ENCODE measurements around the gene HOXA5.
A peak's percentile ranks its signal among the peaks of the same experiment; 100 is the strongest.

The HOXA5 gene

DNA sequence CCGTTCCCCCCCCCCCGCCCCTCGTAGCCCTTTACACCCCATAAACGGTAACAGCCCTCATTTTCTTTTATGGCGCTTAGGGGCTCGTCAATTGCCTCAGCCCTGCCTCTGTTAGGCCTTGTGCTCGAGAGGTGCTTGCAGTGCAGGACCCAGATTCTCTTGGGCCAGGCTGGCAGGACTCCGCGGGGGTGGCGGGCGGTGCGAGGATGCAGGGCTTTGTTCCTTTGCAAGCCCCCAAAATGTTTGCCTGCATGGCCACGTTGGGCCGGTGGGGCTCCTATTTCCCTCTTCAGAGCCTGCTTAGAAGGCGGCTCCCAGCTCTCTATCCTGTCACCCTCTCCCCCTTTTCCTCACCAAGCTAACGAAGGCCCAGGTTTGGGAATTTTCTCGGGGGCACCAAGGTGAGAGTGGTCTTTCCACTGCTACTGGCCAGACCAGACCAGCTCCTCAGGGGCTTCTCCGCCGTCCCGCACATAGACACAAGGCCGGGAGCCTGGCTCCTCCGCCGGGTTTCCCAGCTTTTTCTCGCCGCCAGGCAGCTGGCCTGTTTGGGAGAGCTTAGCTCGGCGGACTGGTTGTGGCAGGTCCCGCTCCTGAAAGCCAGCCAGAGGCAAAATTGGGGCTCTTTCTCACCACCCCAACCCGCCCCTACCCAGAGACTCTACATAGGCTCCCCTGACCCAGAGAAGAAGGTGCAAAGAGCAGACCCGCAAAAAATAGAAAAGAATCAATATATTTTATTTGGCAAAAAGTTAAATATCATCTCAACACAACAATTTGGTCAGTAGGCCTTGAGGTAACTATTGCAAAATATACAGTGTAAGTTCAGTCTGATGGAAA, 18.5 kb upstream of the HOXA5 start:
- Histone ChIP-seq H3K9me3 (ENCODE audit: control insufficient read depth, insufficient read depth, low read depth, low read length) (no peaks in the 10 kb centered on the region), H3K4me1 (ENCODE audit: control insufficient read depth, insufficient read depth, low read length) (peaks cover 12% of the 10 kb centered on the region), H3K27ac (ENCODE audit: extremely low read depth, low read depth, low read length) (peak overlapping the region; percentile 100), H3K36me3 (ENCODE audit: control insufficient read depth in 2 of 2, insufficient read depth in 1 of 2, low read length in 2 of 2) (peaks cover 18 to 25% of the 10 kb centered on the region in 2 experiments), H3K4me3 (ENCODE audit: low read depth, low read length) (peak overlapping the region; percentile 76)
- ChIA-PET POLR2A (interaction anchor here (0.8 to 4.1 kb wide), 17 partner anchors 8 to 1305 kb away, joined by 3 to 42 read pairs (median 6); partner anchors contain the start of genes HOXA11, HOXA3 and HOXA6), CTCF (interaction anchor here (0.5 to 3.7 kb wide), 21 partner anchors 8 to 1299 kb away, joined by 3 to 50 read pairs (median 5); partner anchors contain the start of genes HOXA5 and HOXA6)
- no peak for TF ChIP-seq ZNF837 (tag by site-specific recombination; IDR thresholded peaks at IDR 0.05)
- TF ChIP-seq ZNF37A (tag by site-specific recombination; IDR thresholded peaks at IDR 0.05): no peak
- TF ChIP-seq ZNF174 (tag by site-specific recombination; IDR thresholded peaks at IDR 0.05): no peak
- TF ChIP-seq ZNF302 (tag by site-specific recombination; IDR thresholded peaks at IDR 0.05; ENCODE audit: low read depth): no peak
- TF ChIP-seq ZNF658 (tag by site-specific recombination; IDR thresholded peaks at IDR 0.05): no peak
- TF ChIP-seq, protein P1, sequence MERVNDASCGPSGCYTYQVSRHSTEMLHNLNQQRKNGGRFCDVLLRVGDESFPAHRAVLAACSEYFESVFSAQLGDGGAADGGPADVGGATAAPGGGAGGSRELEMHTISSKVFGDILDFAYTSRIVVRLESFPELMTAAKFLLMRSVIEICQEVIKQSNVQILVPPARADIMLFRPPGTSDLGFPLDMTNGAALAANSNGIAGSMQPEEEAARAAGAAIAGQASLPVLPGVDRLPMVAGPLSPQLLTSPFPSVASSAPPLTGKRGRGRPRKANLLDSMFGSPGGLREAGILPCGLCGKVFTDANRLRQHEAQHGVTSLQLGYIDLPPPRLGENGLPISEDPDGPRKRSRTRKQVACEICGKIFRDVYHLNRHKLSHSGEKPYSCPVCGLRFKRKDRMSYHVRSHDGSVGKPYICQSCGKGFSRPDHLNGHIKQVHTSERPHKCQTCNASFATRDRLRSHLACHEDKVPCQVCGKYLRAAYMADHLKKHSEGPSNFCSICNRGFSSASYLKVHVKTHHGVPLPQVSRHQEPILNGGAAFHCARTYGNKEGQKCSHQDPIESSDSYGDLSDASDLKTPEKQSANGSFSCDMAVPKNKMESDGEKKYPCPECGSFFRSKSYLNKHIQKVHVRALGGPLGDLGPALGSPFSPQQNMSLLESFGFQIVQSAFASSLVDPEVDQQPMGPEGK (tag by site-specific recombination; IDR thresholded peaks at IDR 0.05): peak; percentile 20; the same call in 1 of the 2 replicates
- peak; percentile 7; the same call in 1 of the 2 replicates for TF ChIP-seq ZSCAN30 (tag by site-specific recombination; IDR thresholded peaks at IDR 0.05)
- 0 out of 2 replicates have a peak, but pooled peaks have one; percentile 10 for TF ChIP-seq PRDM1 (tag by site-specific recombination; IDR thresholded peaks at IDR 0.05)
- TF ChIP-seq ZFP37 (tag by site-specific recombination; IDR thresholded peaks at IDR 0.05): peak; percentile 63; the same call in 1 of the 2 replicates
- TF ChIP-seq ZNF335 (tag by site-specific recombination; conservative IDR thresholded peaks at IDR 0.05): peak; percentile 68
- no peak for TF ChIP-seq ZBTB48 (tag by site-specific recombination; IDR thresholded peaks at IDR 0.05)
- no peak for TF ChIP-seq ZIC2 (tag by site-specific recombination; IDR thresholded peaks at IDR 0.05)
- TF ChIP-seq ZNF341 (tag by site-specific recombination; IDR thresholded peaks at IDR 0.05; ENCODE audit: low read depth): peak; percentile 7; the same call in 1 of the 2 replicates
- TF ChIP-seq ZNF600 (tag by site-specific recombination; IDR thresholded peaks at IDR 0.05): peak; percentile 41
- 0 out of 2 replicates have a peak, but pooled peaks have one; percentile 9 for TF ChIP-seq ZNF10 (tag by site-specific recombination; IDR thresholded peaks at IDR 0.05)
- TF ChIP-seq ZNF362 (tag by site-specific recombination; IDR thresholded peaks at IDR 0.05): no peak
- peak; percentile 28; the same call in 1 of the 2 replicates for TF ChIP-seq KLF10 (tag by site-specific recombination; IDR thresholded peaks at IDR 0.05)
- TF ChIP-seq, protein P2, sequence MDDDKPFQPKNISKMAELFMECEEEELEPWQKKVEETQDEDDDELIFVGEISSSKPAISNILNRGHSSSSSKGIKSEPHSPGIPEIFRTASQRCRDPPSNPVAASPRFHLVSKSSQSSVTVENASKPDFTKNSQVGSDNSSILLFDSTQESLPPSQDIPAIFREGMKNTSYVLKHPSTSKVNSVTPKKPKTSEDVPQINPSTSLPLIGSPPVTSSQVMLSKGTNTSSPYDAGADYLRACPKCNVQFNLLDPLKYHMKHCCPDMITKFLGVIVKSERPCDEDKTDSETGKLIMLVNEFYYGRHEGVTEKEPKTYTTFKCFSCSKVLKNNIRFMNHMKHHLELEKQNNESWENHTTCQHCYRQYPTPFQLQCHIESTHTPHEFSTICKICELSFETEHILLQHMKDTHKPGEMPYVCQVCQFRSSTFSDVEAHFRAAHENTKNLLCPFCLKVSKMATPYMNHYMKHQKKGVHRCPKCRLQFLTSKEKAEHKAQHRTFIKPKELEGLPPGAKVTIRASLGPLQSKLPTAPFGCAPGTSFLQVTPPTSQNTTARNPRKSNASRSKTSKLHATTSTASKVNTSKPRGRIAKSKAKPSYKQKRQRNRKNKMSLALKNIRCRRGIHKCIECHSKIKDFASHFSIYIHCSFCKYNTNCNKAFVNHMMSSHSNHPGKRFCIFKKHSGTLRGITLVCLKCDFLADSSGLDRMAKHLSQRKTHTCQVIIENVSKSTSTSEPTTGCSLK (tag by site-specific recombination; IDR thresholded peaks at IDR 0.05): no peak
- TF ChIP-seq ZBTB8A (tag by site-specific recombination; IDR thresholded peaks at IDR 0.05): peak; percentile 70
- peak; percentile 66; the same call in 1 of the 2 replicates for TF ChIP-seq ZBTB10 (tag by site-specific recombination; IDR thresholded peaks at IDR 0.05)
- TF ChIP-seq ZNF221 (tag by site-specific recombination; IDR thresholded peaks at IDR 0.05; ENCODE audit: borderline replicate concordance): no peak
